Jurkat, Clone E6-1 (cell line): Measurements from ENCODE around the gene GSG1L2.
"Not testable (repeated sequence)": the region's sequence is repeated elsewhere in the genome, so short reads cannot be mapped to it uniquely, and the experiment has no call there.

Source experiments
- DNase-seq: peaks from one replicate; pipeline ENCODE4 v3.0.0-alpha.2; 2011; ENCODE audit warnings: low read depth, low spot score
- H3K4me3 ChIP-seq: 2 replicates; pipeline ENCODE4 v1.5.1; 2011; ENCODE audit warnings: mild to moderate bottlenecking, low read length, control low read depth, moderate library complexity

GSG1L2 gene

DNA sequence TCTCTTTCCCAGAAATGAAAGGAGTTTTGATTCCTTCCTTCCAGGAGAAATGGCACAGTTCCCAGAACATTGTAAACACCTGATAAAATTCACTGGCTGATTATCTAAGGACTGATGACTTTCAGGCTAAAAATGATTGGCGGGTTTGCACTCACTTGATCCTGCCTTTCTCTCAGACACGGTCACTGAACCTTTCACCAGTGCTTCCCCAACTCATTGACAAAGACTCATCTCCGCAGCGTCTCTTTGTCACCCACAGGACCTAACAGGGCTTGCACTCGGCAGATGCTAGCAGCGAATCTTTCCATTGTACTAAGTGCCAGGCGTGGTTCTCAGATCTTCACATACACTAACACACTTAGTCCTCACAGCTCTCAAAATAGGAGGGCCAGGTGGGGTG lies 23.2 kb downstream of the GSG1L2 start:
- no peak overlapping the region for H3K4me3 ChIP-seq
- no peak for DNase-seq

DNA sequence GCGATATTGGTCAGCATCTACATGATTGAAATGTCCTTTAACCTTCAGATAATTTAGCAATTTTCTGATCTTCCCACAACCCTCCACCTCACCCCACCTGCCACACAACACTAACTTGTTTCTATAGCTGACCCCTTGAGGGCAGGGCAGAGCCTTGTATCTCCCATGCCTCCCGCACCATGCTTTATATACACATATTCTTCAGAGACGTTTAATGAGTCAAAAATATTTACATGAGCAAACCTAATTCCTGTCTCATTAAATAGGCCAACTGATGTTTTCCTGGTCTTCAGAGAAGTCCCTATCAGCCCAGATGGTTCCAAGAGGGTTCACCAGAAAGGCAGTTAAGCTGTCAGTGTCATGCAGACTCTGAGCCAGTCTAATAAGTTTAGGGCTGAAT lies 23.9 kb downstream of the GSG1L2 start:
- no peak for DNase-seq

DNA sequence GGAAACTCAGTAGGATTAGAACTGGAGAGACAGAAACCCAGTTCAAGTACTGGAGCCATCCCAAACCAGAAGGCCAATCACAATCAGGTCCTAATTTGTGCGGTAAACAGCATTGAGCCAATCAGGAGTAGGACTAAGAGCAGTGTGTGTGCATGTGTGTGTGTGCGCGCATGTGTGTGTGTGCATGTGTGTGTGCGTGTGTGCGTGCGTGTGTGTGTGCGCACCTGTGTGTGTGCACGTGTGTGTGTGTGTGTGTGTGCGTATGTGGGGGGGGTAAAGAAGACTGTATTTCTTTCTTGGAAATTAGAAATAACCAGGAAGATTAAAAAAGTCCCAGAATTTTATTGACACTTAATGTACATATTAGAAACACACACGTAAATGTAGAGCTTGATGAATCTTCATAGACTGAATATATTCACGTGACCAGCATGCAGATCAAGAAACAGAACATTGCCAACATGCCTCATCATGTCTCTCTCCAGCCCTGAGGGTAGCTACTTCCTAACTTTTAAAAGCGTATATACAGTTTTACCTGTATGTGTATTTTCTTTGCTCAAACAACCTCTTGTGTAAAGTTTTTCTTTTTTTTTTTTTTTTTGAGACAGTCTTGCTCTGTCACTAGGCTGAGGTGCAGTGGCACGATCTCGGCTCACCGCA lies 29.6 kb downstream of the GSG1L2 start:
- no peak for DNase-seq
- no peak overlapping the region for H3K4me3 ChIP-seq

More for the DNA sequence above, 23.9 kb downstream of the GSG1L2 start:
- H3K4me3 ChIP-seq = no peak overlapping the region

DNA sequence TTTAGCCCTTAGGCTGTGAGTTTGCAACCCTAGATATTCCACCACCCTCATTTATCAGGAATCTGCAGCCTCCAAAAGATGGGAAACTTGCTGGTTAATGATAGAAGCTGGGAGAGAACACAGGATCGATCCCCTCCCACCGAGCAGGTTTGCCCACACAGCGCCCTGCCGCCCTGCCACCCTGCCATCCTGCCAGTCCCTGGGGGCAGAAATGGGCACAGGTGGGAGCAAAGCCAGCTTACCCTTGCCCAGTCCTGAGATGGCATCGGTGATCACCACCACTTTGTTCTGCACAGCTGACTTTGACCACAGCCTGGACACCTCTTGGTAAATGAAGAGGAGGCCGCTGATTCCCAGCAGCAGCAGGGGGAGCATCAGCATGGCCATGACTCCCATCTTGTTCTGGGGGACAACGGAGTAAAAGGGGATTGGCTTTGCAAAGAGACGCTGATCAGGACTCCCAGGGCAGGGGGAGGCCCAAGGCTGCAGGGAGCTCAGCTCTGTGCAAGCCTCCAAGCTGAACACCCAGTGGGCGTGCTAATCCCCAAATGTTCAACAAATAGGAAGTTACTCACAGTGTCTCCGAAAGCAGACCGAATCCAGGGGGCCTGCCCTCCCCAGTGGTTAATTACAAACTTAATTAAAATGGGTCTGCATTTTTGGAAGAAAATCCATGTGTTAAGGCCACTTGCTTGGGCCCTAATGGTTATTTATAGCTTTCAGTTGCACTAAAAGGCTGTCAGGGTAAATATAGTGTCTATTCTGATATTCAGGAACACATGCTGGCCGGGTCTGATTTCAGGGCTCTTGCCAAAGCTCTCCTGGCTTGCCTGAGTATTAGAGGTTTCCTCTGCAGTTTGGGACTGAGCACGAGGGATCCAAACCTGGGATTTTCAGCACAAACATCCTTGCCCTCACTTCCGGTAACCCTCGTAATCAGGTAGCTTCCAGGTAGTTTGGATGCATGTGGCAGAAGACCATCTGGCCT lies 30.7 kb downstream of the GSG1L2 start, which contains the start of gene DHRS7C:
DHRS7C (minus strand) TSS at position 704 of the 988 bp plus-strand sequence; CDS start at position 396, 308 bp downstream.
- no peak for DNase-seq
- no peak within 1 kb of the TSS for H3K4me3 ChIP-seq

DNA sequence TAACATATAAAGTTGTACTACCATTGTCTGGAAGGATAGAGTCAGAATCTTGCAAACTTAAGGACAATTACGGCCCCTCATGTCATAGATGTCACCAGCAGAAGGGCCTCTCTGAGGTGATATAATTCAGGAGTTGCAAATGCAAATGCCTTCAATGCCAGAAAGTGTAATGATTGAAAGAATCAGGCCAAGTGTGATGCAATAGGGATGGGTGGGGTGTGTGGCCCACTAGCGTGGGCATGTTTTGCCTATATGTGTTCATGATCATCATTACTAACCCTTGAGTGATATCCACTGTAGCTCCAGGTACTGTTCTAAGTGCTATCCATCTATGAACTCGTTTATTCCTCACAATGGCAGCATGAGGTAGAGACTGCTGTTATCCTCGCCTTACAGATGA lies 31.6 kb downstream of the GSG1L2 start:
- DNase-seq = no peak
- no peak overlapping the region for H3K4me3 ChIP-seq

DNA sequence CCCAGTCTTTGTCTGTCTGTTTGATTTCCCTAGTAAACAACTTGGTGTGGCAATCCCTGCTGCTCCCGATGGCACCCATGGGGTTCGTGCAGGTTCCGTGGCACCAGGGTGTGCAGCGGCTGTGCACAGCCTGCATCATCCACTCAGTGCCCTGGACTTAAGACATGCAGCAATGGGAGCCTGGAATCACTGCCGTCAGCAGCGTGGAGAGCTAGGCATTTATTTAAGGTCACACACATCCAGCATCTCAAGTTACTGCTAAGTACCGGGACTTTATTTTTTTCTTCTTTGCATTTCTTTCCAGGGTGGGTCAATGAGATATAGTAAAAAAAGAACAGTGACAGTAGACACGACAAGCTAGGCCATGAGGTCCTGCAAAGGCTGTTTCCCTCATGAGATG lies 33.3 kb downstream of the GSG1L2 start:
- no peak for DNase-seq

DNA sequence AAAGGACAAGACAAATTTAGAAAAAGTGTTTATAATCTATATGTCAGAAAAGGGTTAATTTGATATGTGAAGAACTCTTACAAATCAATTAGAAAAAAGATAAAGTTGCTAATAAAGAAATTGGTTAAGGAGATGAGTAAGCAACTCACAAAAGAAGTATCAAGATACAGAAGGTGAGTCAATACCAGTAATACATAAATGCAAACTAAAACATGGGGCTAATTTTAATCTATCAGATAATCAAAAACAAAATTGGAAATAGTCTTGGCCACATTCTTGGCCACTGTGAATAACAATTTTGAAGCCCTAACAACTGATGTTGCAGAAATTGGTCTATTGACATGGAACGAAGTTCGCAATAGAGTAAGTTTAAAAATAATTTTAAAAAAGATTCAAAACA lies 37.3 kb downstream of the GSG1L2 start:
- no peak overlapping the region for H3K4me3 ChIP-seq
- DNase-seq = no peak

More for the DNA sequence above, 33.3 kb downstream of the GSG1L2 start:
- no peak overlapping the region for H3K4me3 ChIP-seq

DNA sequence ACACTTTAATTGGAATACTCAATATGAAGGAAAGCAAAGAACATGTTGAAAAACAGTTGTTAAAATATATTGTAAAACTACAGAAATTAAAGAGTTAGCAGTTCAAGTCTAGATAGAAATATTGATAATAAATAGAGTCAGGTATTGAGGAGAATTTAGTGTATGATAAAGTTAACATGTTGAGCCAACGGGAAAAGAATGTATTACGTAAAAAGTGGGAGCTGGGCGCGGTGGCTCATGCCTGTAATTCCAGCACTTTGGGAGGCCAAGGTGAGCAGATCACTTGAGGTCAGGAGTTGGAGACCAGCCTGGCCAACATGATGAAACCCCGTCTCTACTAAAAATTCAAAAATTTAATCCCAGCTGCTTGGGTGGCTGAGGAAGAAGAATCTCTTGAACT lies 38.4 kb downstream of the GSG1L2 start:
- DNase-seq, H3K4me3 ChIP-seq: not testable (repeated sequence)

DNA sequence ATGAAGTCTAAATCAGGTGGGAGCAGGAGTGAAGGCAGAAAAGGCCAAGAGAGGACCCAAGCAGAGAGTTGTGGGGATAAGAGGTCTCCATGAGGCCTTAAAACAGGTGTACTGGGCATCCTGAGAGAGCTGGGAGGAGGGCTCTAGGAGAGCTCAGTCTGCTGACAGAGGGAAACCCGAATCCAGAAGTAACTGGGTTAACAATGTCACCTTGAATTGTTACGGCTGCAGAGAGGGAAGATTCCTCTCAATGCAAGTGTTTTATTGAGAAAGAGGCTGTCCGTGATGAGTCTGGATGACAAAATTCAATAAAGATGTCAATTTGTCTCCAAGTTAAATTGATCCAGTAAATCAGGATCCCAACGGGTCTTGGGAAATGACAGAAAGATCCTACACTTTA lies 38.8 kb downstream of the GSG1L2 start:
- no peak for DNase-seq
- no peak overlapping the region for H3K4me3 ChIP-seq

DNA sequence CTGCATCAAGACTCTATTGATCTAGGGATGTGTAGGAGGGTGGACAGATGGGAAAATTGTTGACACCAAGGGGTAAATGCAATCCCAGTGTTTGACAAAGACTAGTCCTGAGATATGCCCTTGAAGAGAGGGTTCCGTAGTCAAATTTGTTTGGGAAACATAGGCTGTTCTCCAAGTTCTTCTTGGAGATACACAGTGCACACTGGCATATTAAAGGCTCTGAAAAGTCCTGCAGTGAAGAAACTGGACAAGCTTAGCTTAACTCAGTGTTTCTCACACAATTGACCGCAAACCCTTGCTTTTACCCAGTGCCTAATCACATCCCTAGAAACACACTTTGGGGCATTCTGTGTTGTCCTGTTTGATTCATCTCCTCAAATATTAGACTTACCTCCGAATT lies 41.3 kb downstream of the GSG1L2 start:
- no peak for DNase-seq
- H3K4me3 ChIP-seq = no peak overlapping the region

DNA sequence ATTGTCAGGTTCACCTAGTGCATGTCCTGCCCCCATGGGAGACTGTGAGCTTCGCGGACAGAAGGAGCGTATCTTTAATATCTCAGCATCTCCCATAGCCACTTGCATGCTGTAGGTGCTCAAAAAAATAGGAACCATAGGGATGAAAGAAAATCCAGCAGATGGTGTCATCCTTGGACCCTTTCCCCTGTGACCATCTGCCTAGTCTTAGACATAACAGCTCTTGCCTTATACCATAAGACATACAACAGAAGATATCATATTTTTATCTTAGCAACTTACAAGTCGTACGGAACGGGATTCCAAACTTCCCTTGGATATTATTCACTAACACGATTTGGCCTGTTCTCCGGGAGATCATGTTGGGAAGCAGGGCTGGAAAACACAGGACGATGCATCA lies 45.0 kb downstream of the GSG1L2 start:
- no peak for DNase-seq
- no peak overlapping the region for H3K4me3 ChIP-seq

DNA sequence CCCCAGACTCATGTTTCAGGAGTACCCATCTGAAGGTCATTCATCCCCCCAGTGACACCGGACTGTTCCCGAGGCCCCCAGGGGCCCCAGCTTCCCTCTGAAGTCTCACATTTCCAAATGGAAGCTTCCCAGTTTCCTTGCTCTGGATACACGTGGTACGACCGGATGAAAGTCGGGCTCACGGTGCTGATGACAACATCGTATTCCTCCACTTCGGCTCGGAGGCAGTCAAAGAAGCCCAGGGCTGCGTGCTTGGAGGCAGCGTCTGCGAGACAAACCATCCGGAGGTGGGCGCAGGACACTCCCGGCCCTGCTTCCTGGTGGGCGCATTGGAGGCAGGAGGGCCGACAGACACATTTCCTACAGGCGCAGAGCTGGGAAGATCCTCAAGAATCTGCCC lies 49.2 kb downstream of the GSG1L2 start:
- no peak overlapping the region for H3K4me3 ChIP-seq
- no peak for DNase-seq

DNA sequence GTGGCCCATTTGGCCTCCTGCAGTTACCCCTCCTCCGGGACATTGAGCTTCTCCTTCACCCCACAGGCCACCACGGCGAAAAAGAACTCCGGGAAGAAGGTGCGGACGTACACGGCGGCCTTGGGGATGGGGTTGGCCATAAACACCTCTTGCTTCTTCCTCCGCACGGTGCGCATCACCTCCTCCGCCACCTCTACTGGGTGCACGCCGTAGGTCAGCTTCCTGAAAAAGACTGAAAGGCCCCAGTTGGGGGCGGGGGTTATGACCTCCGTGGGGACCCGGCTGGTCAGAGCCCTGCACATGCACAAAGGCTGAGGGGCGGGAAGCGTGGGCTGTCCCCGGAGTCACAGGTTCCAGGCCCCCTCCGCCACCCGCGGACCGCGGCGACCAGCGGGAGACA lies 50.4 kb downstream of the GSG1L2 start:
- H3K4me3 ChIP-seq = no peak overlapping the region
- no peak for DNase-seq

DNA sequence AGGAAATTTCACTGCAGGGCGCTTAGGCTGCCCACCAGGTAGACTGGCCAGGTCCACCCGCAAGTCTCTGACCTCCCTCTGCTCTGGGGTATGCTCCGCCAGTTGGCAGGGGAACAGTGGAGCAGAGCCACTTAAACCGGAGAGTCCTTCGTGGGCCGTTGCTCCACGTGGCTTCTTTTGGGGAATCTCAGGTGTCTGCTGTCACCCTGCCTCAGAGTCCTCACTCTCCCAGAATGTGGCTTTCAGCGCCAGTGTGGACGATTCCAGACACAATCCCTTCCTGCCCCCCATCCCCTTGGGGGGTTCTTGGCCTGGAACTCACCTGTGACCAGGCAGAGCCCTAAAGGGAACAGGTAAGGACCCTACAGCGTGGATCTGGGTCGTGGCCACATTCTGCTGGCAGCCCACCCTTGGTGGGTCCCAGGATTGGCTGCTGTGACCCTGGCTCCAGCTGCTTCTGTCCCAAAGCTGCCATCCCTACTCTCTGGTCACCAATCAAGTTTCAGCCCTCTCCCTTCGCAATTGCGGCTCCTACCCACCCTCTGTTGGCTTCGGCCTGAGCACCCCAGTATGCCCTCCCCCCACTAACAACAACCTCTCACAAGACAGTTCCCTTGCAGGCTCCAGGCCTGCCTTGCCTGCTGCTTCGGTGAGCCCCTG lies 52.7 kb downstream of the GSG1L2 start:
- no peak for DNase-seq
- H3K4me3 ChIP-seq = no peak overlapping the region

DNA sequence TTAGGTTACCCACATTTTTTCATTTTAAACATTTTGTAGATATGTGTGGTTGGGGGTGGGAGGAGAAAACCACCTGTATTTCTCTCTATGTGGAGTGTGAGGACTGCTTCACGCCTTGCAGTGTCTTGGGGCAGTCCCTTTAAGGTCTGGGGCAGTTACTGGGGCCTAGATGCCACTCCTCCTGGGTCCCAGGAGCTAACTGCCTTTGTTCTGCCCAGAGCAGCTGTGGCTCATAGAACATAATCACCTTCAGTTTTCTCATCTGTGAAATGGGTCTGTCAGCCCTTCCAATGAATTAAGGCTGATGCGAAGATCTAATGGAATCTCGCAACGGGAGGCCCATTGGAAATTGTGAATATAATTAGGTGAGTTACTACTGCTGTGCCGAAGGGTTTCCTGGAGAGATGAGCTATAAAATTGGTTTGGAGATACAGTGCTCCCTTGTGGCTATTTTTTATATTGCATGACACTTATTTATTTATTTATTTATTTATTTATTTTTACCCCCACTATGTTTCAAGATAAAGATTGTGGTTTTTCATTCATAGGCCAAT lies 53.4 kb downstream of the GSG1L2 start:
- no peak overlapping the region for H3K4me3 ChIP-seq
- peak; percentile 44 for DNase-seq

DNA sequence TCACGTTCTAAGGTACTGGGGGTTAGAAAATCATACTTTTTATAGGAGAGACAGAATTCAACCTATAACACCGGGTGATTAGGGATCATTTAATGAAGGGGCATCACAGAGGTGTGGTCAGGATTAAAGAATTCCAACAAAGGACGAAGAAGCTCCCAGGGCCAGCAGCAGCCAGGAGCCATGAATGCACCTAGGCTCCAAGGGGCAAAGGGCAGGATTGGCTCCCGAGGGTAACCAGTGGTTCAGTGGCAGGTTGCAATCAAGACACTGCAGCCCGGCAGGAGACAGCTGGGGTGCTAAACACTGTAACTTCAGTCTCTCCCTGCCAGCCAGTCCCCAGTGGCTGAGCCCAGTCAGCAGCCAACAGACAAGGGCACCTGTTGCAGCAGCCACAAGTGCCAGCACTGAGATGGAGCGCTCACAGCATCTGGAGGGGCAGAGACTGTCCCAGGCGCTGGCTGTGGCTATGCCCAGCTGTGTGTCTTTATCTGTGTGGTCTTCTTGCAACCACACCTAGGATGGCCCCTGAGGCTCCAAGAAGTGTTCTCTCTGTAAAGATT lies 54.4 kb downstream of the GSG1L2 start:
- DNase-seq = no peak
- no peak overlapping the region for H3K4me3 ChIP-seq

DNA sequence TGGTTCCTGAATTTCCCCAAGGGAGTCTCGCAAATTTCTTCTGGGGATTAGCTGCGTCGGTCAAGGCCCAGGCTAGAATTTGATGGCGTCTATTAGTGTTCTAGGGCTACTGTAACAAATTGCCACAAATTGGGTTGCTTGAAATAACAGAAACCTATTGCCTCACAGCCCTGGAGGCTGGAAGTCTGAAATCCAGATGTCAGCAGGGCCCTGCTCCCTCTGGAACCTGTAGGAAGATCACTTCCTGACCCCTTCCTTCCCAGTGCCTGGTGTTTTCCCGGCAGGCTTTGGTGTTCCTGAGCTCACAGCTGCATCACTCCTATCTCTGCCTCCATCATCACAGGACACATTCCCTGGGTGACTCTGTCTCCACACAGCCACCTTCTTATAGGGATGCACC lies 54.9 kb downstream of the GSG1L2 start:
- DNase-seq = no peak
- H3K4me3 ChIP-seq = no peak overlapping the region

DNA sequence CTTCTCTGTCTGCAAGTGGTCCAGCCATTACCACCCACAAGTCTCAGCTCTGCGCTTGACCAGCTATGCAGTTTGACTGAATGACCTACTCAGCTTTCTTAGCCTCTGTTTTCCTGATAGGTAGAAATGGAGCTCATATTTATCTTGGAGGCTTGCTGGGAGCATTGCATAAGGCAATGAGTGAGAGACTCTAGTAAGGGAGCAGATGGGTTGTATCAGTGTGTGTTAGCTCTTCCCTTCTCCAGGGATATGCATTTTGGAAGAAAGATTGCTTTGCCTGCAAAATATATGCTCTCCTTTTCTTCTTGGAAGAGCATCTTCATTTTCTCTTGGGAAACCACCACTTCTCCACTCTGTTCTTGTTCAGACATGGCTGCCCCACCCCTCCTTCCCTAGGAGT lies 56.6 kb downstream of the GSG1L2 start:
- no peak for DNase-seq
- no peak overlapping the region for H3K4me3 ChIP-seq

DNA sequence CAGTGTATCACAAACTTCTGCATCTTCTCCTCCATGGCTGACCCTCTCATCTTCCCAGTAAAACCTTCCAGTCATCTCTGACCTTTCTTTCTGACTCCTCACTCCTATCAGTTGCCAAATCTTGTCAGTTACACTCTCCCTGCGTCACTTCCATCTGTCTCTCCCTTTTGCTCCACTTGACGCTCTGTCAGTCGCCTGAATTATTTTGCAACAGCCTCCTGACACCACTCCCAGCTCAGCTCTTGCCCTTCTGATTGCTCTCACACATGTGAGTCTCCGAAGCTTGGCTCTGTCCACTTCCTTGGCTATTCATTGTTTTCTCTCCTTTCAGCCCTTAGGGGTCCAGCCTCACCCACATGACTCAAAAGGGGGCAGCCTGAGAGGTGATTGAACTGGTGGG lies 58.2 kb downstream of the GSG1L2 start:
- no peak for DNase-seq

More for the DNA sequence above, 58.2 kb downstream of the GSG1L2 start:
- H3K4me3 ChIP-seq = no peak overlapping the region
